GM21360 (cell line): ENCODE results near the gene TAF15.

ENCODE experiments used
- ATAC-seq: cut with Tn5 transposase; IDR thresholded peaks from one replicate; pipeline ENCODE4 v1.9.1; 2021; ENCODE audit warnings: mild to moderate bottlenecking, moderate library complexity; ENCODE audit not compliant: unreplicated experiment

The TAF15 gene

DNA sequence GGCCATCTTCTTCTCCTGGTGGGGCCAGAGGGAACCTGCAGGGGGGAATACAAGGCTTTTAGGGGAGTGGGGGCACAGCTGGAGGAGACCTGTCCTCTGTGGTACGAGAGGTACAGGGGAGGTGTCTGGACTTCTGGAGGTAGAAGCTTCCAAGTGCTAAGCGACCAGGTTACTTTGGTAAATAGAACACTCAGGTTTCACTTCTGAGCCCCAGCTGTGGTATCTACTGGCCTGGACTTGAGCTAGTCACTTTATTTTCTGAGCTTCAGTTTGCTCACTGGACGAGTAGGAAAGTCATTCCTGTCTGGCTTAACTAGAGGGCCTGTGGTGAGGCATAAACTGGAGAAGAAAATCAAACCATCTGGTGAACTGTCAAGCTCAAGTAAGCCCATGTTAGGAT is 59.5 kb downstream of the TAF15 start, which contains the start of gene HEATR9:
Gene HEATR9 (minus strand): TSS at position 155 of the 400 bp plus-strand sequence. CDS start 149 bp downstream, at position 6.
- ATAC-seq: no peak

GRCh38 chr17:35870906-35871819 is 61.9 kb downstream of the TAF15 start:
- ATAC-seq: no peak

GRCh38 chr17:35872196-35872980 is 63.1 kb downstream of the TAF15 start:
- no peak for ATAC-seq

- no peak for ATAC-seq
Measured at GRCh38 chr17:35875072-35875799, 66.0 kb downstream of the TAF15 start.

DNA sequence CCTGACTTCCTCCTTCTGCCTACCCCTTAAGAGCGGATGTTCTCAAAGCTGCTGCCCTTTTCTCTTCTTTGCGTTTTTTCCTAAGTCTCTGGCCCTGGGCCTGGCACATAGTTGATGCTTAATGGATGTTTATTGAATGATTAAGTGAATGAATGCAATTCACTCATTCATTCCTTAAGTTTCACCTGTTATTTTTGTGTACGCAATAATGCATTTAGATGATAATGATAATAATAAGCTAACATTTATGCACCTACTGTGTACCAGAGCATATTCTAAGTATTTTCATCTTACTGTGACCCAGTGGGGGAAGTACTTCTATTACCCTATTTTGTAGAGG is 66.5 kb downstream of the TAF15 start:
- no peak for ATAC-seq

DNA sequence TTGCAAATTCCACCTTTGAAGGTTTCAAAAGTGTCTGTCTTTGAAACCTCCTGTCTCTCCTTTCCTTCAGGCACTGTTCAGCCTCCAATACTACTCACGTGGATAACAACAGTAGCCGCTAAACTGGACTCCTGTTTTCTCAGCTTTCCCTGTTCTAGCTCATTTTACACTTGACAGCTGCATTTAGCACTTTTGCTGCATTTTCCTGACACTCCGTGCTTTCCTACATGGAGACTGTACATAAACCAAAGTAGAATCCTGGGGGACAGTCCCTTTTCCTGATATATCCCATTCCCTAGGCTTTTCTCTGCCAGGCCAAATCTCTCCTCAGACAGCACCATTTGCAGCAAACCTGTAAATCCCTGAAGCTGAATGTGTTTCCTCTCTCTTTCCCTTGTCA is 67.2 kb downstream of the TAF15 start:
- no peak for ATAC-seq

- no peak for ATAC-seq
Measured at GRCh38 chr17:35877345-35878029, 68.2 kb downstream of the TAF15 start.

- ATAC-seq: no peak
Measured at GRCh38 chr17:35878361-35878760, 69.1 kb downstream of the TAF15 start.

DNA sequence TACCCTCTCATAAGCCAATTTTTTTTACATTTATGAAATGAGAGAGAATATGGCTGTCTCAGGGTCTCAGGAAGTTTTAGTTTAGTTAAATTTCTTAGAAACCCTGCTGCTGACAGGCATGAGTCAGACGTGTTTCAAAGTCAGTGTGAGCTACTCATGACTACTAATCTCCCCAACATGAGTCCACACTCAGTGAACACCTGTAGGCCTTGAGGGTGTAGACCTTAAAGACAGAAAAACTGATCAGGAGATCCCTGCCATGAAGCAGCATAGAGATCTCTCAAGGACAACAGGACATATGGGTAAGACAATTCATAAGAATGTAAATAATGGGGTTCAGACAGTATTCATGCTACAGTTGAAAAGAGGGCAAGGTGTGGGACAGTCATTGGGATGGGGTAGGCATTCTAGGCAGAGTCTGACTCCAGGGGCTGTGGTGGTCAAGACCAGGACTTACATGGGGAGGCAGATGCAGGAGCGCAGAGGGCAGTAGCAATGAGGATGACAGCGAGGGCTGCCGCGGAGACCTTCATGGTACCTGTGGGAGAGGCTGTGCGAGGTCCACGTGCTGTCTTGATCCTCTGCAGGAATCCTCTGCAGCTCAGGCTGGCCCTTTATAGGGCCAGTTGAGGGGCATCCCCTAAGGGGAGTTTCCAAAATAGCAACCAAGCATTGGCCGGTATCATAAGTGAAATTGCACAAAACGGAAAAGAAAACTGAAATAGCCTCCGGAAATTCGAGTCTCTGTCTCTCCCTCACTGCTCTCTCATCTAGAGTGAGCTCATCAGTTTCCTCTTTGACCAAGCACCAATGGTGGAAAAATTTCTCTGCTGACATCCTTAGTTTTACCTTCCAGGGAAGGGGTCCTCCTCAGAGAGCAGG is 70.7 kb downstream of the TAF15 start, which contains the start of gene CCL5:
Gene CCL5 (minus strand): TSS at position 588 of the 882 bp plus-strand sequence.
- ATAC-seq: peak; percentile 77

DNA sequence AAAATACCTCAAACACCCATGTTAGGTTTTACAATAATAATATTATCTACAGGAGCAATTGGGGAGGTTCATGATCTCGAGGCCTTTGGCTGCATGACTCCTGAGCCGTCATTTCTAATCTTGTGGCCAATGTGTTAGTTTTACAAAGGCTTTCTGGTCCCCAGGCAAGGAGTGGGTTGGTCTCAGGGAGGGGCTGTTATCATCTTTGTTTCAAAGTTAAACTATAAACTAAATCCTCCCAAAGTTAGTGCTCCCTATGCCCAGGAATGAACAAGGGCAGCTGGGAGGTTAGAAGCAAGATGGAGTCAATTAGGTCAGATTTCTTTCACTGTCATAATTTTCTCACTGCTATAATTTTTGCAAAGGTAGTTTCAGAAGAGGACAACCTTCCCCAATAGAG is 80.0 kb downstream of the TAF15 start:
- ATAC-seq: no peak

DNA sequence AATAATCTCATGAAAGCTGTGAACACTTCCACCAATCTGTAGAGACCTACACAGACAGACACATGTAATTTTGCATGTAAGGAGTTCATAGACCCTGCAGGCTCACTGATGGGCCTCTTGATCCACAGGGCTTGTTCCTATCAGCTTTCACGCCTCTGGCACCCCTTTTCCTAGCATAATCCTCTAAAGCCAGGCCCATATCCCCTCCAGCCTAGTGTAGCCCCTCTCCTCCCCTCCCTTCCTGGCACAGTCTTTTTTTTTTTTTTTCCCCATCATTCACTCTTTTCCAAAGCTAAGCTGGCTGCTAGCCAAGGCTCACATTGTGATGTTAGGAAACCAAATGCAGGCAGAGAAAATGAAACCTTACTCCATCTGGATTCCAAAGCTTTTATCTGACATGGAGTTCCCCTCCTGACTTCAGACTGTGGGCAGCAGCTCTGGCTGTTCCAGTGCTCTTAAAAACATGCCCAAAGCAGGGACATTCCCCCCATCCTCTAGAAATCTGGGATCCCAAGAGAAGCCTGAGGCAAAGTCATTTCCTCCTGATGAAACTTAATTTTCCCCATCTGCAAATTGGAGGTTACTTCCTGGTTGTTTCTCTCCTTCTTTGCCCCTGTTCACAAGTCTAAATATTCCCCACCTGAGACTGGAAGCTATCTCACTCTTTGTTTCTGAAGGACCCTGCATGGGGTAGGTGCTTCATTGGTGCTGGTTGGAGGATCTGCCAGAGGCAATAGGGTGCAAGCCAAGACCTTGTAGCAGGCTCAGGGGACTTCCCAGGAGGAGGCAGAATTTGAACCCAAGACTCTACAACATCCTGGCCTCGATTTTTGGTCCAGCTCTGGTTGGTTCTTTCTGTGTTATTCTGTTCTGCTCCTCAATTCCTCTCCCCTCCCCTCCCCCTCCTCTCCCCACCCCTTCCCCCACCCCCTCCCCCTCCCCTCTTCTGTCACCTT is 80.8 kb downstream of the TAF15 start:
- ATAC-seq: no peak

- ATAC-seq: no peak
Measured at GRCh38 chr17:35890774-35891155, 81.5 kb downstream of the TAF15 start.

GRCh38 chr17:35891269-35891668 is 82.0 kb downstream of the TAF15 start:
- ATAC-seq: no peak

- ATAC-seq: no peak
Measured at GRCh38 chr17:35892091-35893035, 83.1 kb downstream of the TAF15 start.

DNA sequence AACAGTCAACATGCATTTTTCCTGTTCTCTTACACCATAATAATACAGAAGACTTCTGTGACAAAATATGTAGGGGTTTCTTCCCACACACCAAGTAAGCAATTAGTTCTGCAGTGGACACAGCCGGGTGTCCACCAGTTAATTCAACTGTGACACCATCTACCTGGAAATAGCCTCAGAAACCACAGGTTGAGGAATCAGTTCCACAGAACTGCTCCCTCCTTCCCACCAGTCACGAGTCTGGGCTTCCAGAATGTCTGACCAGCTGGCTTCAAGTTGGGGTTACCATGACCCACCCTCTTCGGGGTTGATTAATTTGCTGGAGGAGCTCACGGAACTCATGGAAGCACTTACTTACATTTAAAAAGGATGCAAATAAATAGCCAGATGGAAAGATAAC is 84.5 kb downstream of the TAF15 start:
- ATAC-seq: no peak

- no peak for ATAC-seq
Measured at GRCh38 chr17:35894206-35894605, 84.9 kb downstream of the TAF15 start.
